SKM-1 (cell line): ENCODE data around the gene TMEM208.

ENCODE experiments used
- DNase-seq: peaks from one replicate; lab custom pipeline; 2025; ENCODE audit not compliant: unreplicated experiment; lab: John Stamatoyannopoulos, UW

Gene TMEM208

GRCh38 chr16:67271446-67271845, 44.5 kb downstream of the TMEM208 start:
- DNase-seq, result no peak

- DNase-seq, result no peak
These were observed 48.4 kb downstream of the TMEM208 start for GRCh38 chr16:67275321-67275720.

- DNase-seq, result no peak
These were observed 50.5 kb downstream of the TMEM208 start for GRCh38 chr16:67277294-67277998.

- no peak for DNase-seq
These were observed 51.3 kb downstream of the TMEM208 start for GRCh38 chr16:67277999-67278772.
